DMS79 (cell line): Measurements from ENCODE around the gene TRIM16.
"Not testable (repeated sequence)": the region's sequence is repeated elsewhere in the genome, so short reads cannot be mapped to it uniquely, and the experiment has no call there.

Source experiments
- DNase-seq: peaks from one replicate; lab custom pipeline; 2025; lab: John Stamatoyannopoulos, UW

The TRIM16 gene

GRCh38 chr17:15658296-15658695 is 25.8 kb downstream of the TRIM16 start:
- no peak for DNase-seq

GRCh38 chr17:15657868-15658267 is 26.2 kb downstream of the TRIM16 start:
- DNase-seq = no peak

GRCh38 chr17:15654886-15655561 is 29.1 kb downstream of the TRIM16 start:
- DNase-seq = no peak

- DNase-seq = not testable (repeated sequence)
Observed at GRCh38 chr17:15654401-15654800, 29.7 kb downstream of the TRIM16 start.

GRCh38 chr17:15652960-15653359 is 31.2 kb downstream of the TRIM16 start:
- no peak for DNase-seq

GRCh38 chr17:15651583-15652110 is 32.5 kb downstream of the TRIM16 start:
- DNase-seq = peak; percentile 72

- DNase-seq = no peak
Observed at GRCh38 chr17:15650741-15651582, 33.1 kb downstream of the TRIM16 start.

GRCh38 chr17:15649861-15650421 is 34.2 kb downstream of the TRIM16 start:
- DNase-seq = no peak

- no peak for DNase-seq
Observed at GRCh38 chr17:15648386-15648785, 35.7 kb downstream of the TRIM16 start.

- not testable (repeated sequence) for DNase-seq
Observed at GRCh38 chr17:15645942-15646312, 38.2 kb downstream of the TRIM16 start.

GRCh38 chr17:15645099-15645941 is 38.8 kb downstream of the TRIM16 start:
- DNase-seq = not testable (repeated sequence)

- not testable (repeated sequence) for DNase-seq
Observed at GRCh38 chr17:15642505-15643251, 41.4 kb downstream of the TRIM16 start.

GRCh38 chr17:15642014-15642413 is 42.1 kb downstream of the TRIM16 start:
- not testable (repeated sequence) for DNase-seq

GRCh38 chr17:15630930-15631453 is 53.1 kb downstream of the TRIM16 start:
- not testable (repeated sequence) for DNase-seq

- DNase-seq = not testable (repeated sequence)
Observed at GRCh38 chr17:15629991-15630390, 54.1 kb downstream of the TRIM16 start.

GRCh38 chr17:15623661-15624209 is 60.4 kb downstream of the TRIM16 start:
- not testable (repeated sequence) for DNase-seq

GRCh38 chr17:15623255-15623654 is 60.9 kb downstream of the TRIM16 start:
- not testable (repeated sequence) for DNase-seq

- DNase-seq = not testable (repeated sequence)
Observed at GRCh38 chr17:15622124-15622523, 62.0 kb downstream of the TRIM16 start.

- not testable (repeated sequence) for DNase-seq
Observed at GRCh38 chr17:15619331-15620058, 64.6 kb downstream of the TRIM16 start, which contains the start of gene FBXW10B. TSS of gene FBXW10B (minus strand) at chr17:15619704. CDS start at chr17:15619512, 192 bp downstream.
